ENCODE results near the gene PXK.

- TF ChIP-seq EZH2 (optimal IDR thresholded peaks at IDR 0.05; ENCODE audit: low read depth, low read length) (no peak), CTCF (IDR thresholded peaks at IDR 0.05; ENCODE audit: low read length) (no peak)
Observed at GRCh38 chr3:58394339-58394738, 61.6 kb downstream of the PXK start.
